ENCODE data around the gene ARL6.

ARL6 gene, protein sequence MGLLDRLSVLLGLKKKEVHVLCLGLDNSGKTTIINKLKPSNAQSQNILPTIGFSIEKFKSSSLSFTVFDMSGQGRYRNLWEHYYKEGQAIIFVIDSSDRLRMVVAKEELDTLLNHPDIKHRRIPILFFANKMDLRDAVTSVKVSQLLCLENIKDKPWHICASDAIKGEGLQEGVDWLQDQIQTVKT

DNA sequence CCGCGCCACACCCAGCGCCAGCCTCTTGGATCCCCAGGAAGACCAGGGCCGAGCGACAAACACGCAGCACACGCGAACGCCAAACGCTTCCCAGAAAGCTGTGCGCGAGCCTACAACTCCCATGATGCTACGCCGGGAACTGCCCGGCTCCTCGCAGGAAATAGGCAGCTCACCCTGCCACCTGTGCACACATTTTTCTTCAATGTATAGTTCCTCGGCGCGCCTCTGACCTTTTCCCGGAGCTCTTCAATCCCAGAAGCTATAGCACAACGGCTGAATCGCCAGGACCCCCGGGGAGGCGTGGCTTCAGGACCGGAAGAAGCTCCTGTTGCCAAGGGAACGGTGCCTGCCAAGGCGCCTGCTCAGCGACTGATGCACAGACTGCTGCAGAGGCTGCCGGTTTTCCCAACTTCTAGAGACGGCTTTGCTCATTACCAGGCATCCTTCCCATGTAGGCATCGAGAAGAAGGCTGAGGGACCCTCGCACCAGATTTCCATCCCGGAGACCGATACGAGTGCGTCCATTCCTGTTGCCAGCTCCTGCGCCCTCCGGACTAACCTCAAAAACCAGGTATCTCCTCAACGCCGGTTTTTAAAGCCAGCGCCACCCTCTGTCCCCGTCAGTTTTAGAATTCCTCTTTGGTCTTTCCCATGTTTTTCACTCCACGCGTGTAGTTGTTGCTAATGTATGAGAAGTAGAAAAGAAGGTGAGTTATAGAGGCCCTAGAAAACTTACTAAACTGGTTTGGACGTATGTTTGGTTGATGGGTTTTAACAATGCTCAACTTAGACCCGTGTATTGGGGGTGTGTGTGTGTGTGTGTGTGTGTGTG, at the start of gene ARL6:
ARL6 (plus strand) TSS at position 352 of the 832 bp plus-strand sequence. CDS start 3,350 bp downstream, outside the sequence.
- peak; percentile 84 for DNase-seq (ENCODE audit: low spot score)

DNA sequence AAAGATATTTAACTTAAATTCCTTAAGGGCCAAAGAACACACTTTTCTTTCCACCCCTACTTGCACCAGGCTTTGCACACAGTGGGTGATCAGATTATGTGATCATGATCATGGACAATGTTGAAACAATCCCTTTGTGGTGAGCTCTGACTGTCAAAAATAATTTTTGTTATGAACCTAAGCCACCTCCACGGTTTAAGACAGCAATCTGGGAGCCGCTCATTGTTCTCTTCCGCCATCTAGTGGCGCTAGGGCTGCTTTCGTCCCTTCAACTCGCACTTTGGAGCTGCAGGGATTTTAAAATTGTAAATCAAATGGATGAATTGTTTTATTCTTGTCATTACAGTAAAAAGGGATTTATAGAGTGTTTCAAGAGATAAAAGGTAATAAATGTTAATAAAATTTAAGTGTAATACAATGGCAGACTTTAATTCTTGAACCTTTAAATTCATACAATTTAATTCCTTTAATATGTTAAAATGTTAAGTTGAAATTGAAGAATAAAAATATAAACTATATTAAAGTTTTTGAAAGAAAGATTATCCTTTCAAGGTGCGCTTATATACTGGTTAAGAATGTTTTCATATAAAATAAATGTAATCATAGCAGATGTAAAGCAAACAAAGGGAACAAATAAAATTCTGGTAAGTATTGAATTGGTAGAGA, 45.3 kb upstream of the ARL6 start:
- DNase-seq (ENCODE audit: low spot score), result peak; percentile 68

DNA sequence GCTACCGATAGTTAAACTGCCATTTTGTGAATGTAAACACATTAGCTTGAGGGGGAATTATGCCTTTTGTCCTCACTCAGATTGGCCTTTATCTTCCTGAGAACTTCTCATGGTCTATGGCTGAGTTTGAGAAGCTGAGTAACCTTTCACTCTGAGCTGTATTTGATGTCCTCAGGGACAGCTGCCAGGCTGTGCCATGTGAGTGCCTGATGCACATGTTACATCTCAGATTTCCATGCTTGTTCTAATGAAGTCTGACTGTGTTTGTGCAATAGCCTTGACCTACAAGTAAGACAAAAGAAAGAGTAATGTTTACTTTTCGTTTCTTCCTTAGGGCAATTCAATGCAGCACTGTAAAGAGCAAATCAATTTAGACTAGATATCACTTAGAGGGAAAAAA, 44.1 kb upstream of the ARL6 start:
- DNase-seq (ENCODE audit: low spot score), result no peak

DNA sequence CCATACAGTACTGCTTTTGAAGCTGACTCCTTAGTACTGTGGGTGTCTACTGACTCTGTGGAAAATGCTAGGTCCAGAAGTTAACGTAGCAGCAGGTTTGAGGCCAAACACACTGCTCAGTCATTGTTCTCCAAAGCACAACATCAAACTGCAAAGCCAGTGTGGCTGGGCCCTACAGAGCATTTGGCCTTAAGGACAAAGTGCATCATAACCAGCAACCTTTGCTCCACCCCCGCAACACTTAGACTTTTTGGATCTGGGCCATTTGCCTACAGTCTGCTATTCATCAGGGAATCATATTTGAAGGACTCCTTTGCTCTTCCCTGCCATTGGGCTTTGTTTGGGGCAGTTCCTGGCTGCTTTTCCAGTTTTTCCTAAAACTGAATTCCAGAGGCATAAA, 43.1 kb upstream of the ARL6 start:
- DNase-seq (ENCODE audit: low spot score), result no peak

DNA sequence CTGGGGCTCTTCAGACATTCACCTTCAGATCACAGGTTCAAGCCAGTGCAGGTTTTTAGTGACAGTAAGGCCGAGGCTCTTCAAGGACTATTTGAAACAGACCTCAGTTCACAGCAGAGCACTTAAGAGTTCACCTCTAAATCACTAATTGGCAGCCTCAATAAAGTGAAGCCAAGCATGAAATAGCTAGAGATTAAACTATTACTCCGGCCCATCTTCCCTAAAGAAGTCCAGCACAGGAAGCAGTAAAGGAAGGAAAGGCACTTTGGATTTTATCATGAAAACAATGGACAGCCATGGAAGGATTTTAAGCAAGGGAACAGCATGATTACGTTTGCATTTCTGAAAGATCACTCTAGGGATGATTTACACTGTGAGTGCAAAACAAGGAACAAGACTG, 27.6 kb upstream of the ARL6 start:
- DNase-seq (ENCODE audit: low spot score), result no peak

DNA sequence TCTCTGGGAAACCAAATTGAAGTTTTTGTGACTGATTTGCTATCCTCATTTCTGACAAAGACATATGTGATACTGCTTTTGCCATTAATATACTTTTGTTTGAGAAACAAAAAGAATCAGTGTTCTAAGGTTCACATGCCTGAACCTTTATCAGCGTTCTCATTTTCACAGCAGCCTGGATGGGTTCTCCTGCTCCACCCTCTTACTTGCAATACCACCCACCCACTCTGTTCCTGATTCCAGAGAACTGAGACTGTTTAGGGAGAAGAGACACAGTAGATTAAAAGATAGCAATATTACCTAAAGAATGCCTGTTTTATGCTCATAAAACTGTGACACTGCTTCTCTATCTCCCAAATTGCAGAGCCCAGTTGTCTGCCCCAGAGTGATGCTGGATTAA, 25.8 kb upstream of the ARL6 start:
- DNase-seq (ENCODE audit: low spot score), result no peak

DNA sequence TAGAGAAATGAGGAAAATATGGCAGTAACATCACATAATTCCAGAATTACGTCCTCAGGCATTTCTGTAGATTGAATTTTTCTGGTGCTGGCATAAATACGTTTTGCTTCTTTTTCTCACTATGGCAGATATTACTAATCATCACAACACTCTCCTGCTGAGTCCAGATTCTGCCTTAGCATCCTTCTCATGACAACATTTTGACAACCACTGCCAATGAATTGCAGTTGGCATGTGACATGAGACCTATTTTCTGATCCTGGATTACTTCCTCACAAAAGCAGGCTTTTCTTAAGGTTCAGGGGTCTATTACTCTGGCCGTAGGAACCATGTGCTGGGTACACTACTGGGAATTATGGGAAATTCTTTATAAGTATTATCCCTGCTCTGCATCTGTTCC, 22.5 kb upstream of the ARL6 start:
- no peak for DNase-seq (ENCODE audit: low spot score)

DNA sequence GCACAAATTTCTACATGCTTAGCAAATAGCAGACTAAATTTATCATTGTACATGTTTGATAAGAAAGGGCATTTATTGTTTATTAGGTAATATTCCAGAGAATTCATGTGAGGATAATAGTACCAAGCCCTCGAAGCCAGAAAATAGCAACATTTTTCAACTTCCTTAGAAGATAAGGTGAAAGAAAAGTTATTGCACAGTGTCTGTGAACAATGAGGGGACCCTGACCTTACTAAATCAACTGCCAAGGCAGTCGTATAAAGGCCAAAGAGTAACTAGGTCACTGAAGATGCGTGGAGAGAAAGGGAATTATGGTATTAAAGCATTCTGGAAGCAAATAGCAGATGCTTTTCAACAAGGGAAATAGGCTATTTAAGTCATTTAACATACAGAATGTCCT, 20.3 kb upstream of the ARL6 start:
- DNase-seq (ENCODE audit: low spot score), result no peak

DNA sequence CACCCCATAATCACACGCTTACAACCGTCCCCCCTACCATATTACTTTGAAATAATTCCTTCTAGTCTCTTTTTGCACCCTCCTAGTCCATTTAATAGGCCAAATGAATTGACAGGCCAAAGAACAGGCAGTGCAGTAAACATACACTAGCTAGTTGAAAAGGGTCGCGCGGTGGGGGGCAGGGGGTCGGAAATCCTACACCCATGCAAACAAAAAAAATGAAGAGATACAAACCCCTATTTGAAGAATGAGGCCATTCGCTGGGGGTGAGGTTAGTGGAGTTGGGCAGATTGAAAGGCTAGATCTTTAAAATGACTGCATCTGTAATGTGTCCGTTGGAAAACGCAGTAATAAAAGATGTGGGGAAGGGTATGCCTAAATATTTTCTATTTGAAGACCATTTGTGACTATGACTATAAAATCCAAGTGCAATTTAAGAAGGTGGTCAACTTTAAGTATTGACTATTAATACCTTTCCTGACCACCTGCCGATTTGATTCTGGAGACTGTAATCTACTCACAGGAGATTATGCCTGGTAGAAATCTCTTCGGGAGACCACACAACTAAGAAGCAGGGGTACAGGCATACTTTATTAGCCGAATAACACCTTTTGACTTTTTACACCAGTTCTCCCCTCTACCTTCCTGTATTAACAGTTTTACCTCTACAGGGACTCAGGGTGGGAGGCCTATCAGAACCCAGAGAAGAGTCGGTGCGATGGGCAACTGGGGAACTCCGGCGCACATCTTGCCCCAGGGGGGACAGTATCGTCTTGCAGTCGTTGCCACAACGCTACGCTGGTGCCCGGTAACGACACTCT, 762 bp upstream of the ARL6 start:
- peak; percentile 3 for DNase-seq (ENCODE audit: low spot score)

DNA sequence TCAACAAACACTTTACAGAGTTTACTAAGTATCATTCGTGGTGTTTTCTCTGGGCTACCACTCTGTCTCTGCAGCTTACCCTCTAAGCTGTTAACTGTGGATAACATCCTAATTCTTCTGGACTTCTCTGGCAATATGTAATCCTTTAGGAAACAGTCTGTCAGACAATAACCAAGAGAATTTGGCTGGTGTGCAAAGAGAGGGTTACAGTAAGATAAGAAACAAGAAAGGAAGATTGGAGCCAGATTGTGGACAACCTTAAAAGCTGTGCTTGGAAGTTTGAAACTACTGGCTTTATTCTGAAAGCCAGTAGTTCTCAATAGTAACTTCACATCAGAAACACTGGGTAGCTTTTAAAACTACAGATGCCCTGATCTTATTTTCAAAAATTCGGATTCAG, 778 bp downstream of the ARL6 start:
- no peak for DNase-seq (ENCODE audit: low spot score)

DNA sequence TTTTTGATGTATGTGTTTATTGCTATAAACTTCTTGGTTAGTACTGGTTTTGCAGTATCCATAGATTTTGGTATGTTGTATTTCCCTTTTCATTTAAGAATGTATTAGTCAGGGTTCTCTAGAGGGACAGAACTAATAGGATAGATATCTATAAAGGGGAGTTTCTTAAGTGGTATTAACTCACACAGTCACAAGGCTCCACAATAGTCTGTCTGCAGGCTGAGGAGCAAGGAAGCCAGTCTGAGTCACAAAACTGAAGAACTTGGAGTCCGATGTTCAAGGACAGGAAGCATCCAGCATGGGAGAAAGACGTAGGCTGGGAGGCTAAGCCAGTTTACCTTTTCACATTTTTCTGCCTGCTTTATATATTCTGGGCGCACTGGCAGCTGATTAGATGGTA, 8.4 kb downstream of the ARL6 start:
- DNase-seq (ENCODE audit: low spot score), result no peak

DNA sequence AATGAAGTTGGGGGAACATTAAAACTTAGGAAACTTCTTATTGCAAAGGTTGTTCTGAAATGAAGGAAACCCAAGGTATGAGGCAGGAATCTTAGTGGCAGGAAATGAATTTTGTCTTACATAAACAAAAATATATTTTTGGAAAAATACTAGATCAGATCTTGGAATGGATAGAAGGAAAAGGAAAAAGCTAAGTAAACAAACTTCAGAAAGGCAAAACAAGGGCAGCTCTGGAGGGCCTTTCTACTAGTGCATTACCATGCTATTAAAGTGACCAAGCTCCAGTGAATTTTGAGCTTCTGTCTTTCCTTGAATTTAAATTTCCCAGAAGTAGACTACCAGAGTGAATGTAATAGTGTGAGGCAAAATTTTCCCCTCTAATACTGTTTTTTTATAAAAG, 13.6 kb downstream of the ARL6 start:
- no peak for DNase-seq (ENCODE audit: low spot score)

DNA sequence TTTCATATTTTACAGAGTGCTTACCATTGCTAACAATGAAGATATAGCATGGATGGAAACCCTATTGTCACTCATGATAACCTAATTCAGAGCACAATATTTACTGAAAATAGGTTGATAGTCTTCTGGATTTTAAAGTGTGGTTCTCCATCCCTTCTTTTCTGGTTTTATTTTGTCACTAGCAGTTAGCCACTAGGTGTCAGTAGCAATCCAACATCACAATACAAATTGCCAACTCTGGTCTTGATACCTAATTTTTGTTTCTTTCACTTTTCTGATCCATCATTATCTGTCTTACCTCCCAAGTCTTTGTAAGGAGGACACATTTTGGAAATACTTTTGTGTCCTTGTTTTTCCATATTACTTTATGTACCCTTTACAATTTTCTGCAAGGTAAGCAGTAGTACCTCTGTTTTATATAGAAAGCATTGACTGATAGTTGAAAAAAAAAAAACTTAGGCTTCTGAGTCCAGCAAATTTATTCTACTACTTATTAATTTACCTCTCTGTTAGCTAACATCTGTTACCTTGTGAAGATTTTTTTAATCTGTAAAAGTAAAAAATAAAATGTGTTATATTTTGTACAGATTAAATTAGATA, 29.0 kb downstream of the ARL6 start:
- DNase-seq (ENCODE audit: low spot score), result peak; percentile 28

DNA sequence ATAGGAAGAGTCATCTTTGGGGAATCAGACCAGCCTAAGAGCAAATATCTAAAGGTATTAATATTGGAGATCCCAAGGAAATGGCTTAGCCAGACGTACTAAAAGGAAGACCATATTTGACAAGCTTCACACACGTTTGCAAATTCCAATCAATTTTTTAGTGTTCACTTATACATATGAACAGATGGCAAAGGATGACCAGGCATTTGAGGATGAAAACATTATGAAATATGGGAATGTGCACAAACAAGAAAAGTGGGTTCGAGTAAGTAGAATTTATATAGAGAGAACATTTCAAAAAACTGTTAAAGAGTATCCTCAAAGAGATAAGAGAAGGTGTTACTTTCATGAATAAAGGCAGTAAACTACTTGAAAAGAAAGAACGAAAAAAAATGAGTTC, 31.4 kb downstream of the ARL6 start:
- no peak for DNase-seq (ENCODE audit: low spot score)

DNA sequence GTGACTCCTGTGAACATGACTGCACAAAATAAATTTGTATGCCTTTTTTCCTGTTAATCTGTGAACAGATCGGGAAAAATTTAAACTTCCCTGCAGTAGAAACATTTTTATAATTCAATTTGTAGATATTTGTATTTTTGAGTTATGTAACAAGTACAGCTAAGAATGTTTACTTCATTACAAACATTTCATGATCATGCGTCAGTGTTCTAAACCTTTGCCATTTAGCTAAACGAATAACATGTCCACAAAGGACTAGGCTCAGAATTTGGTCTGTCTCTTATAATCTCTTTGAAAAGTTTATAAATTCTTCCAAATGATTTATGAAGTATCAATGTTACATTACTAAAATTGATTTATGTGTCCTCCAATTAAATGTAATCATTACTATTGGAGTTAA, 39.9 kb downstream of the ARL6 start:
- DNase-seq (ENCODE audit: low spot score), result no peak

DNA sequence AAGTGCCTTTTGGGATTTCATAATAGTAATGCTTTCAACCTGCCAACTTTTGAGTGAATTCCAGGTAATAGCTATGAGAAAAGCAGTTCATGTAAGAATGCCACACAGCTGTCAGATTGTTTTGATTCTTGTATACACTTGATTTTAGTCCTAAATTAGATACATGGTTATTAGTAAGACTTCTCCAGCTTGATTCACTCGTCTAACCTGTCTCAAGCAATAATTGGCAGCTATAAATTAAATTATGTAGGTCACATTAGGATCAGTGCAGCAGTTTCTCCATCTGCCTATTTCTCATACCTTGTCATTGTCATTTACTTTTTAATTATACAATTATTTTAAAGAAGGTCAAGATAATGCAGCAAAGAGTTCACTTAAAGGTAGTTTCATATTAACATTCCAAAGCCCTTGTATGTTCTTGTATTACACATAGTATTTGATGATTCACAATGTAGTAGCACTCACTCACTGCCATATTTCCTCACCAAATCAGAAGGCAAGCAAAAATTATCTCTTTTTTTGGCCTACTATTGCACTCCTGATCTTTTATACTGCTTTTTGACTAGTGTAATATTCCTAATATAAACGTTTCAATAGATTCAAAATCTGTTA, 46.3 kb downstream of the ARL6 start:
- DNase-seq (ENCODE audit: low spot score), result no peak

DNA sequence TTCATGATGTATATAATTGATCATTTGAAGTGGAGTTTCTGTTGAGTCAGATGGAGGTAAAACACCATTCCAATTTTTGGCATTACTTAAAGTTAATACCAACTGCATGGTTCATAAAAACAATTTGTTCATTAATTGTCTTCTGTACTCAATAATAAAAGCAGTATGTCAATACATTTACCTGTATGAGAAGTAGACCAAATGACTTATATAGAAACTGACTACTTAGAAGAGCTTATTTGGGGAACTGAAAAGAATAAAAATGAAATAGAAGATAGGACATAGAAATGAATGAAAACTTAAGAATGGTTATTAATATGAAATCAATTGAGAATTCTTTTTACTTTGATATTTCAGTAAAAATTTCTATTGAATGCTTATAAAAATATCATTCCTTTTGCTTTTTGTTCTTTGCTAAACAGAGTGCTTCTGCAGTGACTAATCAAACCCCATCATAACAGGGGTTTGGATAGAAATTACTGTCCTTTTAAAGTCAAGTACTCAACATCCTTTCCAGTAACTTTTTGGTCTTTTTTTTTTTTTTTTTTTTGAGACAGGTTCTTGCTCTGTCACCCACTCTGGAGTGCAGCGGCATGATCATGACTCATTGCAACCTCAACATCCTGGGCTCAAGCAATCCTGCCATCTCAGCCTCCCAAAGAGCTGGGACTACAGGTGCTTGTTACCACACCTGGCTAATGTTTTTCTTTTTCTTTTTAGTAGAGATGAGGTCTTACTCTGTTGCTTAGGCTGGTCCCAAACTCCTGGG, 50.8 kb downstream of the ARL6 start:
- DNase-seq (ENCODE audit: low spot score), result no peak

DNA sequence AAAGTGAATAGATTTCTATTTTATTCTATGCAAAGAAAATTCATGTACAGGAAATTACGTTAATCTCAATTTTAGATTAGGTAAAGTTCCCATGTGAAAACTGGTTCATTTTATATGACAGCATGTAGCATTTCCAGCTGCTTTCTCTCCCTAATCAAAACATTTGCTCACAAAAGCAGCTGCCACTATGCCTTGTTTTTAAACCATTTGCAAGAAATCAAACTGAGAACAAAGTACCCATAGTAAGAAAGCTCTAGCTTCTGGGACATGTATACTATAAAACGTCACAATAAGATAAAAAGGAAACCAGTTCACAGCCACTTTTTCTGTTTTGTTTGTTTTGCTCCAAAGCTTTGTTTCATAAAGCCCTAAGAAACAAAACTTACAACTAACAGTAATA, 52.3 kb downstream of the ARL6 start:
- DNase-seq (ENCODE audit: low spot score), result no peak

DNA sequence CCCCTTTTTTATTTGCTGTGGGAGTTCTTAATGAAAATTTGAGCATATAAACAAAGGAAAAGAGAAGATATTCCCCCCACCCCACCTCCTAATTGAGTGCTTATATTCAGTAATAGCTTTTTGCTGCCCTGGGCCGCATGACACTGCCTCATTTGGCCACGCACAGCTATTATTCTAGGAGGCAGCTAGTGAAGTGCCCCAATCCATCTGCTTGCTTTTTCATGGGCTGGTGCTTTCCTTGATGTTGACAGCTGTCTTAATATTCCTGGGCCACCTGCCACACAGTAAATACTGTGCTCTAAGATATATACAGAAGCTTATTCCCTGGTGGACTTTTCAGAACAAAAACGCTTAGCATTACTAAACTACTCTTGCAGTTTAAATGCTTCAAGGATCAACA, 53.4 kb downstream of the ARL6 start:
- DNase-seq (ENCODE audit: low spot score), result no peak

DNA sequence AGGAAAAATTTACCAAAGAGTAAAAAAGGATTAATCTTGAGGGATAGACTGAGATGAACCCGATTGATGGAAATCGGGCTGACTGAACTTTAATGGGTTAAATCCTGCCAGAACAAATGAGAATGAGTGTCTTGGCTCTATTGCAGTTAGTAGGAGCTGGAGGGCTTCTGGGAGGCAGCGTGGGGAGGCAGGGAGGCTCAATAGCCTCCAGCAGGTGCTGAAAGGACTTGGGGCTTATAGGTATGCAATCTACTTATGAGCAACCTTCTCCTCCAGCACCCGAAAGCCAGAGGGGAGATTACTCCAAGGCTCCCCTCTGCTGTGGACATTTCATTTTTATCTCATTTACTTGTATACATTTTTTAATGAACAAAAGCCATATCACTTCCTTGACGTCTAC, 56.2 kb downstream of the ARL6 start:
- DNase-seq (ENCODE audit: low spot score), result no peak

DNA sequence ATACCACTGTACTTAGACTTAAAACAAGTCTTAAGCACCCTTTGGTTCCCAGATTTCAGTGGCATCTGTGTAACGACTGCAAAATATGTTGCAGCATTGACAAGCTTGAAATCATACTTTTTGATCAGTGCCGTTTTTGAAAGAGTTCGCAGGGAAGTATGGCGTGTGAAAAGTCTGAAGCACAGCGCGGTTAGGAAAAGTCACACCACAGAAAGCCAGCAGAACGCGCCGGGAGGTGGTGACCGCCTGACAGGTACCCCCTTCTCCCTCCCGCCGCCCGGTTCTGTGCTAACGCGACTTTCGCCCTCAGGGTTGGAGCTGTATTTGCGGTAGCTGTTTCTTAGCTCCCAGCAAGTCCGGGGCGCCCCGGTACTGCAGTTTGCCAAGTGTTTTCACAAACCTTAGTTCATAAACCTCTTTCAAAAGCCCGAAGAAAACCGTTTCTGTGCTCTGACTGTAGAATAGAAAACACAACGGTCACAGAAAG, 56.8 kb downstream of the ARL6 start:
- peak; percentile 39 for DNase-seq (ENCODE audit: low spot score)

Data from iPS-NIHi11 (cell line).